HG03280 (cell line): ENCODE data around the gene N4BP2.
A peak's percentile ranks its signal among the peaks of the same experiment; 100 is the strongest.

Experiments
- ATAC-seq: cut with Tn5 transposase; IDR thresholded peaks from one replicate; pipeline ENCODE4 v1.9.1; 2021; ENCODE audit warnings: mild to moderate bottlenecking, moderate library complexity; ENCODE audit not compliant: unreplicated experiment

N4BP2 gene

GRCh38 chr4:40205259-40206198, 148.9 kb downstream of the N4BP2 start:
- ATAC-seq: peak; percentile 60

- no peak for ATAC-seq
Observed at GRCh38 chr4:40206426-40206825, 149.8 kb downstream of the N4BP2 start.
